HEK293 (cell line): ENCODE data around the gene ADPGK.

Experiments used
- KLF7 ChIP-seq: fragments of 450-650 bp; formaldehyde crosslinking; IDR thresholded peaks from 2 replicates; pipeline ENCODE4 v1.5.1; 2016; ENCODE audit warnings: missing biosample characterization, missing genetic modification characterization, borderline replicate concordance
- MEIS1 ChIP-seq: sonication (generic); formaldehyde crosslinking; IDR thresholded peaks from 2 replicates; pipeline ENCODE4 v1.8.1; 2022; ENCODE audit warnings: missing genetic modification reagents, mild to moderate bottlenecking, borderline replicate concordance
- PRDM1 ChIP-seq: fragments of 450-650 bp; formaldehyde crosslinking; IDR thresholded peaks from 2 replicates; pipeline ENCODE4; 2016; ENCODE audit warnings: missing biosample characterization, missing genetic modification characterization
- WT1 ChIP-seq: fragments of 450-650 bp; formaldehyde crosslinking; IDR thresholded peaks from 2 replicates; pipeline ENCODE4 v1.5.1; 2016; ENCODE audit warnings: missing biosample characterization, missing genetic modification characterization
- ZNF121 ChIP-seq: fragments of 450-650 bp; formaldehyde crosslinking; IDR thresholded peaks from 2 replicates; pipeline ENCODE4 v1.5.1; 2016; ENCODE audit warnings: missing biosample characterization, missing genetic modification characterization
- ZNF335 ChIP-seq: fragments of 450-650 bp; formaldehyde crosslinking; conservative IDR thresholded peaks from 2 replicates; pipeline ENCODE4 v1.5.1; 2016; ENCODE audit warnings: missing biosample characterization, missing genetic modification characterization
- TF ChIP-seq, protein P1 (sequence below): fragments of 450-650 bp; formaldehyde crosslinking; IDR thresholded peaks from 2 replicates; pipeline ENCODE4 v1.5.1; 2016; ENCODE audit warnings: missing biosample characterization, missing genetic modification characterization
- TF ChIP-seq, protein P2 (sequence below): fragments of 450-650 bp; formaldehyde crosslinking; IDR thresholded peaks from 2 replicates; pipeline ENCODE4 v1.5.1; 2016; ENCODE audit warnings: missing biosample characterization, missing genetic modification characterization
- TF ChIP-seq, protein P3 (sequence below): fragments of 450-650 bp; formaldehyde crosslinking; IDR thresholded peaks from 2 replicates; pipeline ENCODE4 v1.5.1; 2016; ENCODE audit warnings: missing biosample characterization, missing genetic modification characterization
- TF ChIP-seq, protein P4 (sequence below): fragments of 450-650 bp; formaldehyde crosslinking; IDR thresholded peaks from 2 replicates; pipeline ENCODE4 v1.5.1; 2016; ENCODE audit warnings: missing biosample characterization, missing genetic modification characterization, low read depth

DNA sequence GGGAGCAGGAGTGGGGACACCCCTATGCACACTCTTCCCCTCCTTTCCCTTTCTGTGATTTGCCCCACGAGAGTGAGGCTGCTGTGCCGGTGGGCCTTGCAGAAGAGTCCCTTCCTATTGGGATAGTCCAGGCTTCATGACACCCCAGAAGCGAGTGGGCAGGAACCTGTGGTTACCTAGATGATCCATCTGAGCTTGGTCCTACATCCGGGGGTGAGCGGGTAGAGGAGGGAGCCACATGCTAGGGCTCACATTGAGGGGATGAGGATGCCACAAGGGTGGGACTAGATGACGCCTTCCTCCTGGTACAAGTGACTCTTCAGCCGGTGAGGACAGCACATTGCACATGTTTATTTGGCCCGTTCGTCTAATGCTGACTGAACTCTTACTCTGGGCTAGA lies 43.1 kb upstream of the ADPGK start:
- TF ChIP-seq, protein P1, sequence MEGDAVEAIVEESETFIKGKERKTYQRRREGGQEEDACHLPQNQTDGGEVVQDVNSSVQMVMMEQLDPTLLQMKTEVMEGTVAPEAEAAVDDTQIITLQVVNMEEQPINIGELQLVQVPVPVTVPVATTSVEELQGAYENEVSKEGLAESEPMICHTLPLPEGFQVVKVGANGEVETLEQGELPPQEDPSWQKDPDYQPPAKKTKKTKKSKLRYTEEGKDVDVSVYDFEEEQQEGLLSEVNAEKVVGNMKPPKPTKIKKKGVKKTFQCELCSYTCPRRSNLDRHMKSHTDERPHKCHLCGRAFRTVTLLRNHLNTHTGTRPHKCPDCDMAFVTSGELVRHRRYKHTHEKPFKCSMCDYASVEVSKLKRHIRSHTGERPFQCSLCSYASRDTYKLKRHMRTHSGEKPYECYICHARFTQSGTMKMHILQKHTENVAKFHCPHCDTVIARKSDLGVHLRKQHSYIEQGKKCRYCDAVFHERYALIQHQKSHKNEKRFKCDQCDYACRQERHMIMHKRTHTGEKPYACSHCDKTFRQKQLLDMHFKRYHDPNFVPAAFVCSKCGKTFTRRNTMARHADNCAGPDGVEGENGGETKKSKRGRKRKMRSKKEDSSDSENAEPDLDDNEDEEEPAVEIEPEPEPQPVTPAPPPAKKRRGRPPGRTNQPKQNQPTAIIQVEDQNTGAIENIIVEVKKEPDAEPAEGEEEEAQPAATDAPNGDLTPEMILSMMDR: no peak
- TF ChIP-seq ZNF335: no peak
- TF ChIP-seq, protein P2, sequence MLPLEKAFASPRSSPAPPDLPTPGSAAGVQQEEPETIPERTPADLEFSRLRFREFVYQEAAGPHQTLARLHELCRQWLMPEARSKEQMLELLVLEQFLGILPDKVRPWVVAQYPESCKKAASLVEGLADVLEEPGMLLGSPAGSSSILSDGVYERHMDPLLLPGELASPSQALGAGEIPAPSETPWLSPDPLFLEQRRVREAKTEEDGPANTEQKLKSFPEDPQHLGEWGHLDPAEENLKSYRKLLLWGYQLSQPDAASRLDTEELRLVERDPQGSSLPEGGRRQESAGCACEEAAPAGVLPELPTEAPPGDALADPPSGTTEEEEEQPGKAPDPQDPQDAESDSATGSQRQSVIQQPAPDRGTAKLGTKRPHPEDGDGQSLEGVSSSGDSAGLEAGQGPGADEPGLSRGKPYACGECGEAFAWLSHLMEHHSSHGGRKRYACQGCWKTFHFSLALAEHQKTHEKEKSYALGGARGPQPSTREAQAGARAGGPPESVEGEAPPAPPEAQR (tag by site-specific recombination): no peak
- TF ChIP-seq PRDM1: no peak
- TF ChIP-seq KLF7: no peak
- no peak for TF ChIP-seq ZNF121 (tag by site-specific recombination)
- TF ChIP-seq, protein P3, sequence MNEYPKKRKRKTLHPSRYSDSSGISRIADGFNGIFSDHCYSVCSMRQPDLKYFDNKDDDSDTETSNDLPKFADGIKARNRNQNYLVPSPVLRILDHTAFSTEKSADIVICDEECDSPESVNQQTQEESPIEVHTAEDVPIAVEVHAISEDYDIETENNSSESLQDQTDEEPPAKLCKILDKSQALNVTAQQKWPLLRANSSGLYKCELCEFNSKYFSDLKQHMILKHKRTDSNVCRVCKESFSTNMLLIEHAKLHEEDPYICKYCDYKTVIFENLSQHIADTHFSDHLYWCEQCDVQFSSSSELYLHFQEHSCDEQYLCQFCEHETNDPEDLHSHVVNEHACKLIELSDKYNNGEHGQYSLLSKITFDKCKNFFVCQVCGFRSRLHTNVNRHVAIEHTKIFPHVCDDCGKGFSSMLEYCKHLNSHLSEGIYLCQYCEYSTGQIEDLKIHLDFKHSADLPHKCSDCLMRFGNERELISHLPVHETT (tag by site-specific recombination): no peak
- no peak for TF ChIP-seq MEIS1 (CRISPR knock-in tag)
- TF ChIP-seq, protein P4, sequence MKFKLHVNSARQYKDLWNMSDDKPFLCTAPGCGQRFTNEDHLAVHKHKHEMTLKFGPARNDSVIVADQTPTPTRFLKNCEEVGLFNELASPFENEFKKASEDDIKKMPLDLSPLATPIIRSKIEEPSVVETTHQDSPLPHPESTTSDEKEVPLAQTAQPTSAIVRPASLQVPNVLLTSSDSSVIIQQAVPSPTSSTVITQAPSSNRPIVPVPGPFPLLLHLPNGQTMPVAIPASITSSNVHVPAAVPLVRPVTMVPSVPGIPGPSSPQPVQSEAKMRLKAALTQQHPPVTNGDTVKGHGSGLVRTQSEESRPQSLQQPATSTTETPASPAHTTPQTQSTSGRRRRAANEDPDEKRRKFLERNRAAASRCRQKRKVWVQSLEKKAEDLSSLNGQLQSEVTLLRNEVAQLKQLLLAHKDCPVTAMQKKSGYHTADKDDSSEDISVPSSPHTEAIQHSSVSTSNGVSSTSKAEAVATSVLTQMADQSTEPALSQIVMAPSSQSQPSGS (tag by site-specific recombination): no peak
- TF ChIP-seq WT1 (tag by site-specific recombination): no peak
